T-helper 1 cell treated with Interleukin-12 subunit alpha and Interleukin-12 subunit beta and Interleukin-4 antibody, amounts not matched to agents 30 μg/mL and 1 μg/mL, for 36 hours (primary cell): ENCODE data around the gene GCK.
A peak's percentile ranks its signal among the peaks of the same experiment; 100 is the strongest.

Source experiments
- H3K27ac Mint-ChIP-seq: one replicate; pipeline ENCODE4 v1.8.0; 2021; ENCODE audit warnings: mild to moderate bottlenecking, mixed read lengths
- H3K27me3 Mint-ChIP-seq: one replicate; pipeline ENCODE4 v1.8.0; 2021; ENCODE audit warnings: low read depth, mixed read lengths
- H3K36me3 Mint-ChIP-seq: one replicate; pipeline ENCODE4 v1.8.0; 2021; ENCODE audit warnings: low read depth, mixed read lengths
- H3K4me1 Mint-ChIP-seq: one replicate; pipeline ENCODE4 v1.8.0; 2021; ENCODE audit warnings: low read depth, mixed read lengths
- H3K4me3 Mint-ChIP-seq: one replicate; pipeline ENCODE4 v1.8.0; 2021; ENCODE audit warnings: mild to moderate bottlenecking, moderate library complexity, mixed read lengths
- H3K9me3 Mint-ChIP-seq: one replicate; pipeline ENCODE4 v1.8.0; 2021; ENCODE audit warnings: mixed read lengths

Gene GCK

DNA sequence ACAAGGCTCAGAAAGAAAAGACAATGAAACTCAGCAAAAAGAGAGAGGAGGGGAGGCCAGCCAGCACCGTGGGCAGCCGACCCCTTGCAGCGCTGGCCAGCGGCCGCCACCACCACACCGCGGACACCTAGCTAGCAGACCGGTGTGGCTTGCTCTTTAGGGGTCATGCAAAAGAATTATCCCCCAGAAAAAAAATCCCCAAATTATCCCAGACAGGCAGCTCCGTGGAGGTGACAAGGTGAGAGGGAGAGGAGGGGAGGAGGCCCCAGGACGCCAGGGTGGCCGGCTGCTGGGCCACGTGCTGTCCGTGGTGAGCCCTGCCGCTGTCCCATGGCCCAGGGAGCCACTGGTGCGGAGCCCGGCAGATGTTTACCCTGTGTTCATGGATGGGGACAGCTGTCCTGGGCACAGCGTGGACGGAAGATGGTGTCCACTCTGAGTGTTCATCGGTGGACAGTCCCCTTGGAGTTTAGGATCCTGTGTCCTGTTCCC, 28.0 kb upstream of the GCK start:
- H3K4me3 Mint-ChIP-seq, result no peak overlapping the region
- H3K4me1 Mint-ChIP-seq, result peaks cover 2% of the 10 kb centered on the region
- peaks cover 9% of the 10 kb centered on the region for H3K36me3 Mint-ChIP-seq
- H3K27ac Mint-ChIP-seq, result no peak overlapping the region
- no peaks in the 10 kb centered on the region for H3K27me3 Mint-ChIP-seq
- H3K9me3 Mint-ChIP-seq, result no peaks in the 10 kb centered on the region

DNA sequence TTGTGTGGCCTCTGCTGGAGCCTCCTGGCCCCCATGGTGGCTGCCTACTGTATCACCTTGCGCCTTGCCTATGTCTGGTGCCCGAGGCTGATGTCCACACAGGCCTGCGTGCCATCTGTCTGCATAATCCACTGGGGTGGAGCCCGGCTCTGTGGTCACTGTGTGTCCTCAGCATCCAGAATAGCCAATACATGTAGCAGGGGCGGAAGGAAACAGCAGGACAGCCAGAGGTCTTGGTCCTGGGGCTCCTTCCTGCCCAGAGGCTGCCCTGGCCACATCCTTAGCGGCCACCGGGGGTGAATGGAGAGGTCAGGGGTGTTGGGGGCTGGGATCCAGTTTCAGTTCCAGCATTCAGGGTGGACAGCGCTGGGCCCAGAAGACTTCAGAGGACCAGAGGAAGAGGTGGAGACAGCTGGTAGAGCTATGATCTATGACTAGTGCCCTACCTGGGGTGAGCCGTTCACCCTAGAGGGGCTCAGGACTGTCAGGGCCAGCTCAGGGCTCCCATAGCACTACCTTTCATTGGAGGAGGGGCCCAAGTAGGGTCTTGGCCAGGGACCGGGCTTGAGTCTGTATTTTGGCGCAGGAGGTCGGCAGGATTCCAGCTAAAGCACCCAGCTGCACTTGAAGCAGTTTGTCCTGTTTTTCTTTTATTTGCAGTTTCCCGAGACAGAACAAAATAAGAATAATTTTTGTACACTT, 27.4 kb upstream of the GCK start:
- Mint-ChIP-seq H3K36me3 (peaks cover 12% of the 10 kb centered on the region), H3K4me3 (no peak overlapping the region), H3K27me3 (no peaks in the 10 kb centered on the region), H3K9me3 (no peaks in the 10 kb centered on the region), H3K27ac (no peak overlapping the region), H3K4me1 (peaks cover 2% of the 10 kb centered on the region)

DNA sequence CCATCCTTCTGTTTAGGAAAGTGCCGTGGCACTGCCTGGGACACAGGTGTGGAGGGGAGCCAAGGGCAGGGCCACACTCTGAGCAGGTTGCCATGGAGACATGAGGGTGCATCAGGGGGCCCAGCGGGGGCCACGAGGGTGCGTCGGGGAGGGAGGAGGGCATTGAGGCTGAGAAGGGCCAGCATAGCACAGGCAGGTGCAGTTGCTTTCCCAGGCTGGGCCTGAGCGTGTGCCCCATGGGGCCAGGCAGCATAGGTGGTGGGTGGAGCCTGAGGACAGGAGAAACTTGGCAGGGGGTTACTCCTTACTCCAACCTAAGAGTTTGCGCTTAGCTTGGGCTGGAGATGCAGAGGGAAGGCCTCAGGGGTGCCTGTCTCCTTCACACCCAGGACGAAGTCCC, 26.8 kb upstream of the GCK start:
- no peak overlapping the region for H3K27ac Mint-ChIP-seq
- no peak overlapping the region for H3K4me3 Mint-ChIP-seq
- H3K36me3 Mint-ChIP-seq, result peaks cover 14% of the 10 kb centered on the region
- H3K9me3 Mint-ChIP-seq, result no peaks in the 10 kb centered on the region
- no peaks in the 10 kb centered on the region for H3K27me3 Mint-ChIP-seq
- peaks cover 2% of the 10 kb centered on the region for H3K4me1 Mint-ChIP-seq

DNA sequence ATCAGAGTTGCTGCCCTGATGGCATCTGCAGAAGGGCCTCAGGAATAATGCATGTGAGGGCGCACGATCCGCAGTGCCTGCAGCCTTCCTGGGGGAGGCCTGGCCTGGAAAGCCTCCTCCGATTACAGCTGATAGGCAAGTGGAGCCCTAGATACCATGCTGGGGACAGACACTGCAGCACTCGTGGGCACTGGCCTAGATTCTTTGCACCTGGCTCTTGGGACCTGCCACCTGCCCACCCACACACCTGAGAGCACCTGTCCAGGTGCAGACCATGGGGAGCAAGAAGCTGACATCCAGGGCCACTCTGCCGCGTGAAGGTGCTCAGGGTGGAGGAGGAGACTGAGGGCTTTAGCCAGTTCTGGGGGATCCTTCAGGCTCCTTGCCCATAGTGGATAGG, 26.3 kb upstream of the GCK start:
- Mint-ChIP-seq H3K4me3 (no peak overlapping the region), H3K27me3 (no peaks in the 10 kb centered on the region), H3K27ac (no peak overlapping the region), H3K4me1 (peaks cover 2% of the 10 kb centered on the region), H3K36me3 (peaks cover 17% of the 10 kb centered on the region), H3K9me3 (no peaks in the 10 kb centered on the region)

DNA sequence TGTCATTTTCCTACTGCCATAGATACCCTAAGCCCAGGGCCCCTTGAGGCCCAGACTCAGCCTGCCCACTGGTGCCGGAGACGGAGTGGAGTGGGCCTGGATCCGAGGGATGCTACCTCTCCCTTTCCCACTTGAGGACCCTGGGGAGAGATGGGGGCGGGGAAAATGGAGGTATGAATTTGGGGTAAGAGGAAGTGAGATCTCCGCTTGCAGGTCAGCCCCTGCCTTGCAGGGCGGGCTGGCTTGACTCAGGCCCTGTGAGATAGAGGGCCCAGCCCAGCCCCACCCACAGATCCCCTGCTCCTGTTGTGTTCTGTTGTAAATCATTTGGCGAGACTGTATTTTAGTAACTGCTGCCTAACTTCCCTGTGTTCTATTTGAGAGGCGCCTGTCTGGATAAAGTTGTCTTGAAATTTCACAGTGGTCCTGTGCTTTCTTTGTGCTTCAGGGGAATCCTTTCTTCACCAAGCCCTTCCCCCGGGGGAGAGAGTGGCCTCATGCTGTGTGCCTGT, 24.7 kb upstream of the GCK start:
- peaks cover 28% of the 10 kb centered on the region for H3K36me3 Mint-ChIP-seq
- no peak overlapping the region for H3K4me3 Mint-ChIP-seq
- no peaks in the 10 kb centered on the region for H3K9me3 Mint-ChIP-seq
- no peaks in the 10 kb centered on the region for H3K27me3 Mint-ChIP-seq
- H3K4me1 Mint-ChIP-seq, result peaks cover 2% of the 10 kb centered on the region
- H3K27ac Mint-ChIP-seq, result no peak overlapping the region

DNA sequence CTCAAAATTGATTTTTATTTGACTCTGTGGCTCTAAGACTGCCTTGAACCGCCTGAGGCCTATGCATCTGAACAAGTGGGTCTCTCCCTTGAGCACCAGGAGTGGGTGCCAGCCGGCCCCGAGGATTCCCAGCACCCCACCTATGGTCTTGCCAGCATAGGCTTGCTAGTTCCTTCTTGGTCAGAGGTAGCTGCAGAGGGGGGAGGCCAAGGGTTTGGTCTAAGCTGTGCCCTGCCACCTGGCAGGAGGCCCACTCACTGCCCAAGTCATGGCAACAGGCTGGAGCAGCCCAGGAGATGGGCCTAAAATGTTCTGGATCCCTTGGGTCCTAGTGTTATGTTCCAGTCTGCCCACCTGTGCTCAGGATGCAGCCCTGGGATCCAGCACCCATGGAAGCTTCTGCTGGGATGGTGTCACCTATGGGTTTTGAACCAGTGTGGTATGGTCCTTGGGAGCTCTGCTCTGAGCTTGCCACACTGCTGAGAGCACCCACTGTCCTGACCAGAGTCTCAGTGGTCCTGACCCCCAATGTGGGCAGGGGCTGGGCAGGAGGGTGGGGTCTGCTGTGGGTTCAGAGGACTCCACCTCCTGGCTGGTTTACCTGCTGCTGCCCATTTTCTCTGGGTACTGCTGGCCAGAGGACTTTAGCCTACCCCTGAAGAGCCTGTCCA, 24.1 kb upstream of the GCK start:
- peaks cover 2% of the 10 kb centered on the region for H3K4me1 Mint-ChIP-seq
- peaks cover 33% of the 10 kb centered on the region for H3K36me3 Mint-ChIP-seq
- no peak overlapping the region for H3K4me3 Mint-ChIP-seq
- no peaks in the 10 kb centered on the region for H3K27me3 Mint-ChIP-seq
- no peak overlapping the region for H3K27ac Mint-ChIP-seq
- H3K9me3 Mint-ChIP-seq, result no peaks in the 10 kb centered on the region

DNA sequence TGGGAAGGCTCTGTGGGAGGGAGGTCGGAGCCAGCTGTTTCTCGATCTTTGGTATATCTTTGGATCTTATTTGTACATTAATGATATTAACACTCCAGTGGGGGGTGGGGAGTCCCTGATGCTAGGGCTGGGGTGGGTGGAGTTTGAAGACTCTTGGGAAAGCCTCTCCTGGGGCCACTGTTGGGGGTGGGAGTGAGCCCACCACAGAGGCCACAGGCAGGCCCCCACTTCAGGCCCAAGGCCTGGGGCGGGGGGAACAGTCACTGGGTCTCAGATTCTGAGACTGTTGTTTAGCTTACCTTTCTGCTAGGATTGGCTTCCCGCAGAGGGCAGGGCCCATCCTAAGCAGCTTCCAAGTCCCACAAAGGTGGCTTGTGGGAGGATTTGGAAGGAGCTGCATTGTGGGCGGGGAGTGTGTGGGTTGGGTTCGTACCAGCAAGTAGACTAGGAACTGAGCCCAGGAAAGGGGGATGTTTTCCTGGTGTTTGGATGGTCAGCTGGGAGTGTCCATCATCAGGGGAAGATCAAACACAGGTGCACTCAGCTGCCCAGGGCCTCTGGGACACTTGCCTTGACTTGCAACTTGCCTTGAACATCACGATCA, 23.4 kb upstream of the GCK start:
- no peaks in the 10 kb centered on the region for H3K9me3 Mint-ChIP-seq
- H3K4me1 Mint-ChIP-seq, result peaks cover 2% of the 10 kb centered on the region
- H3K36me3 Mint-ChIP-seq, result peaks cover 36% of the 10 kb centered on the region
- no peak overlapping the region for H3K4me3 Mint-ChIP-seq
- no peaks in the 10 kb centered on the region for H3K27me3 Mint-ChIP-seq
- no peak overlapping the region for H3K27ac Mint-ChIP-seq

DNA sequence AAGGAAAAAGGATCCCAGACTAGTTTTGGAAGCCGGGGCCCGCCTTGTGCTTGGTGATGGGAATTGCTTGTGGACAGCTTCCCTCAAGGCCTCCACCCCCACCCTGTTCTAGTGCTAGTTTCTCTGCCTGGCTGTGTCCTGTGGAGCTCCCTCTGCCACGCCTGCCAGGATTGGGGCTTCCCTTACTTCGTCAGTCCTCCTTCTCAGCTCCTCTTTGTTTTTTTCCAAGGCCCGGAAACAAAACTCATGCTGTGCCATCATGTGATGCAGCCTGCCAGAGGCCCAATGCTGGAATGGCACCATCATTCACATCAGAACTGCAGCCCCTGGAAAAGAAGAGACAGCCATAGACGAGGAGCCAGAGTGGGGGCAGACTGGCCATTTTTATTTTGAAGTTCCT, 22.8 kb upstream of the GCK start:
- Mint-ChIP-seq H3K36me3 (peaks cover 36% of the 10 kb centered on the region), H3K27me3 (no peaks in the 10 kb centered on the region), H3K9me3 (no peaks in the 10 kb centered on the region), H3K4me3 (no peak overlapping the region), H3K4me1 (peaks cover 2% of the 10 kb centered on the region), H3K27ac (no peak overlapping the region)

DNA sequence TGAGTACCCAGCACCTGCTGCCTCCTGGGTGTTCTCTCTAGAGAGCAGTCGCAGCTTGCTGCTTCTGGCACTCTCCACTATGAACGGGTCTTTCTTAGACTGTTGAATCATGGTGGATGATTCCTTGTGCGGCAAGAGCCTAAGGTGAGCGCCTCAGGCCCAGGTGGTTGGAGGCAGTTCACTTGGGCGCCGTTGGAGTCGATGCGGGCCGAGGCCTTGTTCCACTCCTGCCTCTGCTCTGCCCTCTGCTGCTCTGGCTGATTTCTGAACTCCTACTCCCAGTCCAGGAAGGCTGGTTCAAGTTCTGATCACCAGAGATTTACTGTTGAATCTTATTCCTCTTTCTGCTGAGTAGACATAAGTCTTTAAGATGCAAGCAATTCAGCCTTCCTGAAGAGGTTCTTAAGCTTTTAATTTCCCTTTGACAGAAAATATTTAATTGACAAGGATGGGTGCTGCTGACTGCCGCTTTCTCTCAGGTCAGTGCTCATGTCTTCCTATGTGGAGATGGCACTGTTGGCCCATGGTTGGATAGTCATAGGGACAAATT, 22.0 kb upstream of the GCK start:
- Mint-ChIP-seq H3K27me3 (no peaks in the 10 kb centered on the region), H3K9me3 (no peaks in the 10 kb centered on the region), H3K4me1 (peaks cover 2% of the 10 kb centered on the region), H3K27ac (no peak overlapping the region), H3K36me3 (peaks cover 40% of the 10 kb centered on the region), H3K4me3 (no peak overlapping the region)

DNA sequence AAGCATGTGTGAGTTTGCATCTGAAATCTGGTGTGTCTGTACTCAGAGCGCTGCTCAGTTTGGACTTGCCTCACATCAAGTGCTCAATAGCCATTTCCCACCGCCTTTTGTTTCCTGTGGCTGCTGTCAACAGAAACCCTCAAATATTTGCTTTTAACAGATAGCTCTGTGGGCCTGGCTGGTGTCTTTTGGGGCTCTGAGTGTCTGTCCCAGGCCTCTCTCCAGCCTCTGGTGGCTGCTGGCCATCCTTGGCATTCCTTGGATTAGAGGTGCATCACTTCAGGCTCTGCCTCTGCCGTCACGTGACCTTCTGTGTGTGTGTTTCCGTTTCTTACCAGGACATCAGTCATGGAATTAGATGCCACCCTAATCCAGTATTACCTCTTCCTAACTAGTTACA, 20.9 kb upstream of the GCK start:
- no peak overlapping the region for H3K27ac Mint-ChIP-seq
- H3K27me3 Mint-ChIP-seq, result no peaks in the 10 kb centered on the region
- H3K4me1 Mint-ChIP-seq, result peaks cover 2% of the 10 kb centered on the region
- peaks cover 43% of the 10 kb centered on the region for H3K36me3 Mint-ChIP-seq
- no peaks in the 10 kb centered on the region for H3K9me3 Mint-ChIP-seq
- H3K4me3 Mint-ChIP-seq, result no peak overlapping the region

DNA sequence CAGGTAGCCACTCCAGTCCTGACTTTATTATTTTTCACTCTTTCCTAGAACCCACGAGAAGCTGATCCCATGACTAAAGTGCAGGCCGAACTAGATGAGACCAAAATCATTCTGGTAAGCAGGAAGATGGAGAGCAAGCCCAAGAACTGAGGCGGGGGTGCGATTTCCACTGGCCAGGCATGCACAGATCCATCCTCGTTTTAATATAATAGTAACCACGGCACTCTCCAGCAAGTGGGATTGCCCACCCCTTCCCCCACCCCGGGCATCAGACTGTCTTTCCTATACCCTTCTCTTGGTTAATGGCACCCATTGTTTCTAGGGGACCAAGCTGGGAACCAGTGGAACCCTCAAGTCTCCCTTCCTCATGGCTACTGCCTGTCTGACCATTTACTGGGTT, 18.8 kb upstream of the GCK start:
- H3K9me3 Mint-ChIP-seq, result no peaks in the 10 kb centered on the region
- H3K36me3 Mint-ChIP-seq, result peaks cover 43% of the 10 kb centered on the region
- H3K27me3 Mint-ChIP-seq, result no peaks in the 10 kb centered on the region
- H3K4me3 Mint-ChIP-seq, result no peak overlapping the region
- H3K4me1 Mint-ChIP-seq, result peaks cover 3% of the 10 kb centered on the region
- no peak overlapping the region for H3K27ac Mint-ChIP-seq

DNA sequence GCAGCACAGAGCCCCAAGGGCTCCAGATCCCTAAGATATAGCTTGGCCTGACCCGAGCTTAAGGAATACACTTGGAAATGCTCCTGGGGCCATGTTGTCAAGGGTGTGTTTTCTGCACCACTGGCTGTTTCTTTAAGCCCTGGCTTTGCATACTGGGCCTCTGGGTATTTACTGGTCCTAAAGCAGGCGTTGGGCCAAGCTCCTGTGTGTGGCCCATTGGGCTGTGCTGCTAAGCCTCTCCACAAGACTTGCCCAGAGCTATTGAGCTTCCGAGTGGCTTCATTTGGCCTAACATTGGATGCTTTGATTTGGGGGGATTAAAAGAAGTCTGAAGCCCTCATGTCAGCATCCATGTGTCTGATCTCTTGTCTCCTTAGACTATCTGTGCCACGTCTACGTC, 16.8 kb upstream of the GCK start:
- peaks cover 34% of the 10 kb centered on the region for H3K36me3 Mint-ChIP-seq
- H3K9me3 Mint-ChIP-seq, result no peaks in the 10 kb centered on the region
- H3K4me3 Mint-ChIP-seq, result no peak overlapping the region
- peaks cover 17% of the 10 kb centered on the region for H3K4me1 Mint-ChIP-seq
- H3K27ac Mint-ChIP-seq, result no peak overlapping the region
- no peaks in the 10 kb centered on the region for H3K27me3 Mint-ChIP-seq

DNA sequence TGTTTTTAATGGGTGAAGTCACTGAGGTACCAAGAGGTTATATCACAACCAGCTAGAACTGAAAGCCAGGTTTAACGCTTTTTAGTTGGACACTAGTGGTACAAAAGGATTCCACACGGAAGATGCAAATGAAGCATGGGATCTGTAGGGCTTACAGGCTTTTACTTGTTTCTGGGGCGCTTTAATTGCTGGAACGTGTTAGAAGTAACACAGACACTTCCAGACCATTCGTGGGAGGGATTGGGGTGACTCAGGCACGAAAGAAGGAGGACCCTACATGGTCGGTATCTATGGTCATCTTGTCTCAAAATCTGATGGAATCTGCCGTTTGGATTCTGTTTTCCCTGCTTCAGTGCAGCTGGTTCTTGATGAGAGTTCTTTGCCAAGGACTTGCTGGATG, 12.6 kb upstream of the GCK start:
- Mint-ChIP-seq H3K4me1 (peaks cover 19% of the 10 kb centered on the region), H3K27me3 (no peaks in the 10 kb centered on the region), H3K9me3 (no peaks in the 10 kb centered on the region), H3K4me3 (peak overlapping the region; percentile 75), H3K36me3 (peaks cover 13% of the 10 kb centered on the region), H3K27ac (peak overlapping the region; percentile 24)

DNA sequence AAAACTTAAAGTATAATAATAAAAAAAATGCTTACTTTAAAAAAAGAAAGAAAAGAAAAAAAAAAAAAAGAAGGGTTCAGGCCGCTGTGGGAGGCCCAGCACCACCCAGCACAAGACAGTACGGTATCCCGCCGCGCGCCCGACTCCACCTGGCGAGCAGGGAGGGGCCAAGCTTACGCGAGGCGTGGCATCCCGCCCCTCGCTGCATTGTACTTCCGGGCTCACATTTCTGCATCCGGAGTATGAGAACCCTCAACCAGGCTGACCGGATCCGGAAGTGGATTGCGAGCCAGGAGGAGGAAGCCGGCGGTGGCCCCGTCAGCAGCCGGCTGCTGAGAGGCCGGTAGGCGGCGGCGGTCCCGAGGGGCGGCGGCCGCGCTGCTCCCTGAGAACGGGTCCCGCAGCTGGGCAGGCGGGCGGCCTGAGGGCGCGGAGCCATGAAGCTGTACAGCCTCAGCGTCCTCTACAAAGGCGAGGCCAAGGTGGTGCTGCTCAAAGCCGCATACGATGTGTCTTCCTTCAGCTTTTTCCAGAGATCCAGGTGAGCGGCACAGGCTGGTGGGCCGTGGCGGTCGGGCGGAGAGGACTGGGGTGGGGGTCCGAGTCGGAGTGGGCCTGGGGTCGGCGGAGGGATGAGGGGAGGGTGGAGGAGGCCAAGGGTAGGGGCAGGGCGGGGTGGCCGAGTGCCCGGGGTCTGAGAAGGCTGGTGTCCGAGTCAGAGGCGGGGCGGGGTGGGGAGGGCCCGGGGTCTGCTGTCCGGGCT, 11.6 kb upstream of the GCK start, which contains the start of gene YKT6:
Gene YKT6, plus strand, starts transcription at position 280 of the 763 bp plus-strand sequence. Its CDS starts 158 bp downstream, at position 438.
- peaks cover 8% of the 10 kb centered on the region for H3K36me3 Mint-ChIP-seq
- peak within 1 kb of the TSS; percentile 63 for H3K27ac Mint-ChIP-seq
- no peaks in the 10 kb centered on the region for H3K9me3 Mint-ChIP-seq
- peak within 1 kb of the TSS; percentile 75 for H3K4me3 Mint-ChIP-seq
- H3K4me1 Mint-ChIP-seq, result peaks cover 27% of the 10 kb centered on the region
- H3K27me3 Mint-ChIP-seq, result no peaks in the 10 kb centered on the region
